Upper lobe of left lung (tissue), 4 donors: ENCODE data around the gene DLG2.

Experiments used
- EP300 ChIP-seq, 4 donors: sonication (generic); formaldehyde crosslinking; IDR thresholded peaks; one replicate each; pipeline ENCODE4 v1.5.1; 2017; ENCODE audit warnings: antibody characterized with exemption in 4 of 4, control low read depth in 2 of 4
- POLR2AphosphoS5 ChIP-seq, 2 donors: sonication (generic); formaldehyde crosslinking; IDR thresholded peaks; one replicate each; pipeline ENCODE4 v1.5.1; 2017; ENCODE audit warnings: antibody characterized with exemption in 2 of 2
- TF ChIP-seq, protein P1 (sequence below), 6 experiments: fragments of 450-650 bp in 4 of 6; fragments of 200-600 bp in 2 of 6; sonication (generic) in 2 of 6; IDR thresholded peaks; one replicate each; pipeline ENCODE4 v1.5.1; 2016 to 2019; ENCODE audit warnings: antibody characterized with exemption in 6 of 6

DNA sequence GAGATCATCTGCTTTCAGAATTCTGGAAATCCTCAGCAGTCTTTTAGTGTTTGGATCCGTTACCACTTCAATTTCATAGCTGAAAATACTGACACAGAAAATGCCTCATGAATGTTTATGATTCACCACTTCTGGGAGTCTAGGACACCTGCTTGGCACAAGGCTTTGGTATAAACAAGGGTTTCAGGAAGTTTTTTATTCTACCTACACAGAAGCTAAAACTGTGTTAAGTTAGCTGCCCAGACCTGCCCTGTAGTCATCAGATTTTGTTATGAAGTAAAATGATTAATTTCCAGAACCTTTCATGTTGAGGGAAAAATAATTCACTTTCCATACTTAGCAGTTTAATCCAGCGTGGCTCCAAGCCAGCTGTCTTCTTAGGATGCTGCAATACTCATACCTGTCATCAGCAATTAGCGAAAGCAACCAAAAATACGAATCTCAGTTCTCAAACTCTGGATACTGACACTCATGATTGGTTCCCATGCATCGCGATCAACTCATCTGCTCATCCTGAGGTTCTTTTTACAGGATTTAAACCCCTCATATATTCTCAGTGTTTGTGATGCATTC lies 1882.4 kb downstream of the DLG2 start:
- TF ChIP-seq, protein P1, sequence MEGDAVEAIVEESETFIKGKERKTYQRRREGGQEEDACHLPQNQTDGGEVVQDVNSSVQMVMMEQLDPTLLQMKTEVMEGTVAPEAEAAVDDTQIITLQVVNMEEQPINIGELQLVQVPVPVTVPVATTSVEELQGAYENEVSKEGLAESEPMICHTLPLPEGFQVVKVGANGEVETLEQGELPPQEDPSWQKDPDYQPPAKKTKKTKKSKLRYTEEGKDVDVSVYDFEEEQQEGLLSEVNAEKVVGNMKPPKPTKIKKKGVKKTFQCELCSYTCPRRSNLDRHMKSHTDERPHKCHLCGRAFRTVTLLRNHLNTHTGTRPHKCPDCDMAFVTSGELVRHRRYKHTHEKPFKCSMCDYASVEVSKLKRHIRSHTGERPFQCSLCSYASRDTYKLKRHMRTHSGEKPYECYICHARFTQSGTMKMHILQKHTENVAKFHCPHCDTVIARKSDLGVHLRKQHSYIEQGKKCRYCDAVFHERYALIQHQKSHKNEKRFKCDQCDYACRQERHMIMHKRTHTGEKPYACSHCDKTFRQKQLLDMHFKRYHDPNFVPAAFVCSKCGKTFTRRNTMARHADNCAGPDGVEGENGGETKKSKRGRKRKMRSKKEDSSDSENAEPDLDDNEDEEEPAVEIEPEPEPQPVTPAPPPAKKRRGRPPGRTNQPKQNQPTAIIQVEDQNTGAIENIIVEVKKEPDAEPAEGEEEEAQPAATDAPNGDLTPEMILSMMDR (IDR thresholded peaks at IDR 0.05), result no peak
- TF ChIP-seq EP300 (IDR thresholded peaks at IDR 0.05) (no peak), POLR2AphosphoS5 (IDR thresholded peaks at IDR 0.05) (no peak)
